ENCODE data around the gene JMY.
A peak's percentile ranks its signal among the peaks of the same experiment; 100 is the strongest.

Gene JMY

GRCh38 chr5:79318935-79319614 is 83.1 kb downstream of the JMY start:
- DNase-seq (ENCODE audit: low read depth), result peak; percentile 9

GRCh38 chr5:79329453-79329852 is 93.5 kb downstream of the JMY start:
- TF ChIP-seq CTCF (conservative IDR thresholded peaks at IDR 0.05; ENCODE audit: low read depth, low read length), result no peak
- DNase-seq (ENCODE audit: low read depth), result no peak
- H3K4me3 ChIP-seq (ENCODE audit: low read length), result no peak overlapping the region

More at GRCh38 chr5:79318935-79319614, 83.1 kb downstream of the JMY start:
- no peak for TF ChIP-seq CTCF (conservative IDR thresholded peaks at IDR 0.05; ENCODE audit: low read depth, low read length)
- no peak overlapping the region for H3K4me3 ChIP-seq (ENCODE audit: low read length)

GRCh38 chr5:79330071-79330470 is 94.1 kb downstream of the JMY start:
- TF ChIP-seq CTCF (conservative IDR thresholded peaks at IDR 0.05; ENCODE audit: low read depth, low read length), result no peak

GRCh38 chr5:79333852-79334557 is 98.1 kb downstream of the JMY start:
- no peak overlapping the region for H3K4me3 ChIP-seq (ENCODE audit: low read length)
- no peak for TF ChIP-seq CTCF (conservative IDR thresholded peaks at IDR 0.05; ENCODE audit: low read depth, low read length)
- DNase-seq (ENCODE audit: low read depth), result no peak

More at GRCh38 chr5:79330071-79330470, 94.1 kb downstream of the JMY start:
- no peak for DNase-seq (ENCODE audit: low read depth)
- H3K4me3 ChIP-seq (ENCODE audit: low read length), result no peak overlapping the region

GRCh38 chr5:79346420-79346824 is 110.5 kb downstream of the JMY start:
- TF ChIP-seq CTCF (conservative IDR thresholded peaks at IDR 0.05; ENCODE audit: low read depth, low read length), result no peak
- no peak for DNase-seq (ENCODE audit: low read depth)
- H3K4me3 ChIP-seq (ENCODE audit: low read length), result no peak overlapping the region

GRCh38 chr5:79349047-79349446 is 113.1 kb downstream of the JMY start:
- DNase-seq (ENCODE audit: low read depth), result no peak
- TF ChIP-seq CTCF (conservative IDR thresholded peaks at IDR 0.05; ENCODE audit: low read depth, low read length), result no peak

GRCh38 chr5:79349881-79350280 is 114.0 kb downstream of the JMY start:
- DNase-seq (ENCODE audit: low read depth), result no peak
- no peak for TF ChIP-seq CTCF (conservative IDR thresholded peaks at IDR 0.05; ENCODE audit: low read depth, low read length)
- no peak overlapping the region for H3K4me3 ChIP-seq (ENCODE audit: low read length)

More at GRCh38 chr5:79349047-79349446, 113.1 kb downstream of the JMY start:
- H3K4me3 ChIP-seq (ENCODE audit: low read length), result no peak overlapping the region

Measured in retinal pigment epithelial cell (primary cell).